HL-60 (cell line): ENCODE data around the gene CCDC6.
A peak's percentile ranks its signal among the peaks of the same experiment; 100 is the strongest.

ENCODE experiments used
- DNase-seq, 2 experiments: peaks; one replicate each; pipeline ENCODE4 v3.0.0-alpha.2; 2010 to 2020; ENCODE audit warnings: low read depth in 1 of 2, low spot score in 1 of 2
- H3K27ac ChIP-seq: fragments of 250-450 bp; sonication (Bioruptor Pico); replicated peaks from 2 replicates; pipeline ENCODE4 v1.5.1; 2020; ENCODE audit warnings: mild to moderate bottlenecking, moderate library complexity
- H3K27me3 ChIP-seq: fragments of 250-450 bp; sonication (Bioruptor Pico); 2 replicates; pipeline ENCODE4 v1.5.1; 2021; ENCODE audit warnings: mild to moderate bottlenecking, moderate library complexity; ENCODE audit not compliant: insufficient read depth, poor library complexity, severe bottlenecking
- H3K4me3 ChIP-seq: replicated peaks from 2 replicates; pipeline ENCODE4 v1.5.1; 2011; ENCODE audit warnings: mild to moderate bottlenecking, control low read depth, low read length; ENCODE audit not compliant: insufficient read depth
- GABPA ChIP-seq: IDR thresholded peaks from 2 replicates; pipeline ENCODE4 v1.6.1; 2012; ENCODE audit warnings: low read depth
- POLR2AphosphoS5 ChIP-seq: IDR thresholded peaks from 2 replicates; pipeline ENCODE4 v1.6.1; 2012; ENCODE audit warnings: low read depth
- REST ChIP-seq: IDR thresholded peaks from 2 replicates; pipeline ENCODE4 v1.6.1; 2012; ENCODE audit warnings: low read depth; ENCODE audit not compliant: insufficient replicate concordance
- SPI1 ChIP-seq: IDR thresholded peaks from 2 replicates; pipeline ENCODE4 v1.6.1; 2012; ENCODE audit warnings: low read depth, mild to moderate bottlenecking, borderline replicate concordance
- TF ChIP-seq, protein P1 (sequence below): IDR thresholded peaks from one replicate; pipeline ENCODE4 v1.5.1; 2011; ENCODE audit warnings: low read length, control low read depth, inconsistent platforms; ENCODE audit not compliant: insufficient read depth

The CCDC6 gene

DNA sequence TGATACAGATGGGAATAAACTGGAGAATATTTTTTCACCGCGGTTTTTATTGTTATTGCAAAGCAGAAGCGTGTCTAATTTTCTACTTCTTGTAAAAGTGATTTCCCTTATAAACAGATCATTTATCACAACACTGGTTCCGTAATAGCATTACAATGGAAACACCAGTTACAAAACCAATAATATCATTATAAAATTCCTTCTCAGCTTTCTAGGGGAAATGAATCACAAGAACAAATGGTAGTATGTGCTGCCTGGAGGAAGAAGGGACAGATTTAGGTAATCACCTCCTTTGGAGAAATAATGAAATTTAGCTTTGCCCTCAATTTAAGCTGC is 2.4 kb upstream of the CCDC6 start:
- H3K27ac ChIP-seq = peak overlapping the region; percentile 87

DNA sequence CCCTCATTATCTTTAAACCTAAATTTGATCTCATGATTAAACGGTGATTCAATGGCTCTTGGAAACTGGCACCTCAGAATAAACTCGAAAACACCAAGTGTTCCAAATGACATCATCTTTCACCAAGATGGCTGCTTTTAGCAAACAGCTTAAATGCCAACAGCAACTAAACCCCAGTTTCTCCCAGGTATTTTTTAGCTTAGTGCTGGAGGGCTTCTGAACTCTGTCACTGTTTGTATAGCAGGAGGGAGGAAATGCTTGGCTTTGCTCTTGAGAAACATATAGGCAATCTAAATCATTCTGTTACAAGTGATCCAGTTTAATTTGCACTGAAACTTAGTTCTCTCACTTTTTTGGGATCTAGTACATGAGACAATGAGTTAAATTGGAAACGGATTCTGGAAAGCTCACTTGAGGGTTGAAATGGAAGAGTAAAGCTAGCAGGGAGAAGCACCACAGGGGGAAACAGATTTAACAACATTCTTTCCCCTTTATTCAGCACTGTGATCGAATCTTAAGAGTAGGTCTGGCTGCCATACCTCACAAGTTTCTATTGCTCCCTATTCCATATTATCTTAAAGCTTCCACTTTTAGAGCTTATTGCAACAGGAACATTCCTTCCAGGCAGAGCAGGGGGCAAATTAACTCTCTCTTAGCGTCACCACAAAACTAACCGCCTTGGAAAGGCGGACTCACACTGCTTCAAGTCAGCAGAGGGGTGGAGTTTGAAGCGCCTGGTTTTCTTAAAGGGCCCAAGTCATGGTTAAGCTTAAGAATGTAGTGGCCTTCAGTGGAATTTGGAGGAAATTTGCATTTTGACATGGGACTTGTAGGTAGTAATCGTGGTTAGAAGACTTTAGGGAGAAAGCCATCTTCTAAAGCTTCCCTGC is 1.8 kb upstream of the CCDC6 start:
- H3K27ac ChIP-seq = peak overlapping the region; percentile 87
- TF ChIP-seq POLR2AphosphoS5 = no peak
- no peak for TF ChIP-seq GABPA
- TF ChIP-seq SPI1 = no peak
- TF ChIP-seq, protein P1, sequence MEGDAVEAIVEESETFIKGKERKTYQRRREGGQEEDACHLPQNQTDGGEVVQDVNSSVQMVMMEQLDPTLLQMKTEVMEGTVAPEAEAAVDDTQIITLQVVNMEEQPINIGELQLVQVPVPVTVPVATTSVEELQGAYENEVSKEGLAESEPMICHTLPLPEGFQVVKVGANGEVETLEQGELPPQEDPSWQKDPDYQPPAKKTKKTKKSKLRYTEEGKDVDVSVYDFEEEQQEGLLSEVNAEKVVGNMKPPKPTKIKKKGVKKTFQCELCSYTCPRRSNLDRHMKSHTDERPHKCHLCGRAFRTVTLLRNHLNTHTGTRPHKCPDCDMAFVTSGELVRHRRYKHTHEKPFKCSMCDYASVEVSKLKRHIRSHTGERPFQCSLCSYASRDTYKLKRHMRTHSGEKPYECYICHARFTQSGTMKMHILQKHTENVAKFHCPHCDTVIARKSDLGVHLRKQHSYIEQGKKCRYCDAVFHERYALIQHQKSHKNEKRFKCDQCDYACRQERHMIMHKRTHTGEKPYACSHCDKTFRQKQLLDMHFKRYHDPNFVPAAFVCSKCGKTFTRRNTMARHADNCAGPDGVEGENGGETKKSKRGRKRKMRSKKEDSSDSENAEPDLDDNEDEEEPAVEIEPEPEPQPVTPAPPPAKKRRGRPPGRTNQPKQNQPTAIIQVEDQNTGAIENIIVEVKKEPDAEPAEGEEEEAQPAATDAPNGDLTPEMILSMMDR = no peak
- no peaks in the 10 kb centered on the region for H3K27me3 ChIP-seq
- peak; percentile 51 to 54 for DNase-seq
- H3K4me3 ChIP-seq = peak overlapping the region; percentile 18

More for the DNA sequence above, 2.4 kb upstream of the CCDC6 start:
- Histone ChIP-seq H3K27me3 (no peaks in the 10 kb centered on the region), H3K4me3 (no peak overlapping the region)
- TF ChIP-seq, protein P1 = no peak
- TF ChIP-seq SPI1 (no peak), POLR2AphosphoS5 (no peak), REST (no peak), GABPA (no peak)
- no peak for DNase-seq

- no peak for DNase-seq
- no peak overlapping the region for H3K4me3 ChIP-seq
- H3K27me3 ChIP-seq = no peaks in the 10 kb centered on the region
- TF ChIP-seq, protein P1 = no peak
- TF ChIP-seq REST = no peak
- no peak for TF ChIP-seq POLR2AphosphoS5
- TF ChIP-seq SPI1 = no peak
- no peak for TF ChIP-seq GABPA
- H3K27ac ChIP-seq = peak overlapping the region; percentile 87
Measured at GRCh38 chr10:59907537-59907917, 1.2 kb upstream of the CCDC6 start.
